HG03280 (cell line): ENCODE data around the gene C6orf62.
A peak's percentile ranks its signal among the peaks of the same experiment; 100 is the strongest.
"Not testable (repeated sequence)": the region's sequence is repeated elsewhere in the genome, so short reads cannot be mapped to it uniquely, and the experiment has no call there.

Experiments used
- ATAC-seq: cut with Tn5 transposase; IDR thresholded peaks from one replicate; pipeline ENCODE4 v1.9.1; 2021; ENCODE audit warnings: mild to moderate bottlenecking, moderate library complexity; ENCODE audit not compliant: unreplicated experiment

C6orf62 gene

GRCh38 chr6:24743265-24743943, 24.4 kb upstream of the C6orf62 start:
- ATAC-seq = peak; percentile 67

GRCh38 chr6:24742216-24742738, 23.3 kb upstream of the C6orf62 start:
- ATAC-seq = no peak

GRCh38 chr6:24740861-24741260, 21.9 kb upstream of the C6orf62 start:
- ATAC-seq = no peak

- ATAC-seq = no peak
These were observed 19.8 kb upstream of the C6orf62 start for GRCh38 chr6:24738741-24739140.

GRCh38 chr6:24734710-24735109, 15.8 kb upstream of the C6orf62 start:
- ATAC-seq = not testable (repeated sequence)

GRCh38 chr6:24734166-24734565, 15.2 kb upstream of the C6orf62 start:
- no peak for ATAC-seq

GRCh38 chr6:24731456-24732134, 12.6 kb upstream of the C6orf62 start:
- ATAC-seq = not testable (repeated sequence)

- not testable (repeated sequence) for ATAC-seq
These were observed 11.7 kb upstream of the C6orf62 start for GRCh38 chr6:24730653-24731052.

GRCh38 chr6:24723270-24723669, 4.3 kb upstream of the C6orf62 start:
- ATAC-seq = no peak

GRCh38 chr6:24721461-24722215, 2.7 kb upstream of the C6orf62 start:
- peak; percentile 51 for ATAC-seq

- ATAC-seq = peak; percentile 83
These were observed 1.9 kb upstream of the C6orf62 start for GRCh38 chr6:24720604-24721460.

- no peak for ATAC-seq
These were observed 1.2 kb upstream of the C6orf62 start for GRCh38 chr6:24720131-24720603.

- ATAC-seq = no peak
These were observed 367 bp downstream of the C6orf62 start for GRCh38 chr6:24718449-24719124.

- ATAC-seq = not testable (repeated sequence)
These were observed 2.3 kb downstream of the C6orf62 start for GRCh38 chr6:24716602-24717148.

GRCh38 chr6:24710519-24711303, 8.2 kb downstream of the C6orf62 start:
- ATAC-seq = no peak

GRCh38 chr6:24709014-24709711, 9.8 kb downstream of the C6orf62 start:
- ATAC-seq = no peak

GRCh38 chr6:24708612-24709011, 10.3 kb downstream of the C6orf62 start:
- no peak for ATAC-seq

GRCh38 chr6:24704468-24704867, 14.5 kb downstream of the C6orf62 start:
- ATAC-seq = no peak
